ENCODE data around the gene DNPEP. TPM values are rescaled to one million over a fixed set of nuclear protein-coding genes. Genes with fewer than 3 reads are reported as not detected.
A peak's percentile ranks its signal among the peaks of the same experiment; 100 is the strongest.

The DNPEP gene
- total and polyA plus RNA-seq, 2 of the 4 experiments (the other 2 are of a cell fraction), result 74.2 to 89.4 TPM

- no TSS peak for BruUV-seq (replicated peaks)
- Histone ChIP-seq H3K4me1 (ENCODE audit: control insufficient read depth, insufficient read depth, low read length) (peaks cover 20% of the 10 kb centered on the region), H3K36me3 (ENCODE audit: control insufficient read depth, insufficient read depth, low read length) (peaks cover 55% of the 10 kb centered on the region), H2BK20ac (ENCODE audit: low read depth, low read length) (no peak overlapping the region), H4K20me1 (ENCODE audit: insufficient read depth, low read length) (no peaks in the 10 kb centered on the region), H4K8ac (ENCODE audit: low read depth in 2 of 2, low read length in 2 of 2) (no peak overlapping the region), H2AK9ac (replicated peaks; ENCODE audit: low read depth, low read length, poor library complexity) (no peak overlapping the region), H3K18ac (ENCODE audit: low read depth, low read length) (no peak overlapping the region), H3K14ac (replicated peaks; ENCODE audit: low read depth, low read length) (no peak overlapping the region), H3K9me3 (ENCODE audit: control insufficient read depth, insufficient read depth, low read length) (no peaks in the 10 kb centered on the region), H2AFZ (replicated peaks; ENCODE audit: low read length, poor library complexity) (peak overlapping the region; percentile 39), H3K23ac (ENCODE audit: low read depth, low read length) (no peak overlapping the region), H3K4me3 (ENCODE audit: insufficient read depth, low read depth, low read length) (no peak overlapping the region), H4K5ac (ENCODE audit: low read depth, low read length) (no peak overlapping the region), H3K79me1 (ENCODE audit: low read depth in 1 of 2, low read length in 2 of 2) (peaks cover 14 to 15% of the 10 kb centered on the region in 2 experiments), H2BK120ac (ENCODE audit: low read depth, low read length) (no peak overlapping the region), H3K9me1 (ENCODE audit: insufficient read depth, low read length) (peaks cover 4% of the 10 kb centered on the region), H2BK15ac (ENCODE audit: low read depth, low read length) (no peak overlapping the region), H3K4me2 (ENCODE audit: low read depth, low read length) (no peak overlapping the region), H3K27me3 (ENCODE audit: control insufficient read depth, insufficient read depth, low read length) (no peaks in the 10 kb centered on the region), H3K56ac (ENCODE audit: extremely low read depth, insufficient read depth, low read length) (no peak overlapping the region), H3K27ac (ENCODE audit: insufficient read depth, low read length) (no peak overlapping the region), H3K9ac (ENCODE audit: low read depth, low read length) (no peak overlapping the region), H2AK5ac (ENCODE audit: low read depth, low read length) (no peak overlapping the region), H3K4ac (ENCODE audit: low read depth, low read length) (no peak overlapping the region), H2BK5ac (ENCODE audit: low read depth, low read length, poor library complexity, severe bottlenecking) (no peak overlapping the region), H4K91ac (ENCODE audit: insufficient read depth, low read depth, low read length) (no peak overlapping the region)
- in situ Hi-C loops (cut with MboI; ENCODE audit: low sequenced_read_pairs), result no loop called here
- ChIA-PET POLR2A (ENCODE audit: unreplicated experiment) (no interaction called here), CTCF (no interaction called here)
- intact Hi-C loops (cut with micrococcal nuclease), result no loop called here
- dilution Hi-C loops (cut with HindIII; ENCODE audit: low sequenced_read_pairs, unreplicated experiment), result no loop called here
- 92% methylated on average over 6 of the region's 9 CpGs; no CpG with 5 or more reads in 1 of the 2 experiments for WGBS, 2 experiments (ENCODE audit: extremely low coverage in 2 of 2, insufficient read length in 1 of 2)
- TF ChIP-seq MXI1 (IDR thresholded peaks at IDR 0.05; ENCODE audit: borderline replicate concordance, low read depth, low read length) (no peak), RCOR1 (IDR thresholded peaks at IDR 0.05; ENCODE audit: insufficient replicate concordance, low read length) (no peak), BHLHE40 (IDR thresholded peaks at IDR 0.05; ENCODE audit: low read depth, low read length) (no peak), POLR2A (IDR thresholded peaks at IDR 0.05; ENCODE audit: low read depth, low read length) (no peak), MAFK (IDR thresholded peaks at IDR 0.05; ENCODE audit: low read depth, low read length) (no peak)
- TF ChIP-seq, protein P1, sequence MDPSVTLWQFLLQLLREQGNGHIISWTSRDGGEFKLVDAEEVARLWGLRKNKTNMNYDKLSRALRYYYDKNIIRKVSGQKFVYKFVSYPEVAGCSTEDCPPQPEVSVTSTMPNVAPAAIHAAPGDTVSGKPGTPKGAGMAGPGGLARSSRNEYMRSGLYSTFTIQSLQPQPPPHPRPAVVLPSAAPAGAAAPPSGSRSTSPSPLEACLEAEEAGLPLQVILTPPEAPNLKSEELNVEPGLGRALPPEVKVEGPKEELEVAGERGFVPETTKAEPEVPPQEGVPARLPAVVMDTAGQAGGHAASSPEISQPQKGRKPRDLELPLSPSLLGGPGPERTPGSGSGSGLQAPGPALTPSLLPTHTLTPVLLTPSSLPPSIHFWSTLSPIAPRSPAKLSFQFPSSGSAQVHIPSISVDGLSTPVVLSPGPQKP (IDR thresholded peaks at IDR 0.05; ENCODE audit: borderline replicate concordance, low read depth, low read length), result no peak
- TF ChIP-seq, protein P2, sequence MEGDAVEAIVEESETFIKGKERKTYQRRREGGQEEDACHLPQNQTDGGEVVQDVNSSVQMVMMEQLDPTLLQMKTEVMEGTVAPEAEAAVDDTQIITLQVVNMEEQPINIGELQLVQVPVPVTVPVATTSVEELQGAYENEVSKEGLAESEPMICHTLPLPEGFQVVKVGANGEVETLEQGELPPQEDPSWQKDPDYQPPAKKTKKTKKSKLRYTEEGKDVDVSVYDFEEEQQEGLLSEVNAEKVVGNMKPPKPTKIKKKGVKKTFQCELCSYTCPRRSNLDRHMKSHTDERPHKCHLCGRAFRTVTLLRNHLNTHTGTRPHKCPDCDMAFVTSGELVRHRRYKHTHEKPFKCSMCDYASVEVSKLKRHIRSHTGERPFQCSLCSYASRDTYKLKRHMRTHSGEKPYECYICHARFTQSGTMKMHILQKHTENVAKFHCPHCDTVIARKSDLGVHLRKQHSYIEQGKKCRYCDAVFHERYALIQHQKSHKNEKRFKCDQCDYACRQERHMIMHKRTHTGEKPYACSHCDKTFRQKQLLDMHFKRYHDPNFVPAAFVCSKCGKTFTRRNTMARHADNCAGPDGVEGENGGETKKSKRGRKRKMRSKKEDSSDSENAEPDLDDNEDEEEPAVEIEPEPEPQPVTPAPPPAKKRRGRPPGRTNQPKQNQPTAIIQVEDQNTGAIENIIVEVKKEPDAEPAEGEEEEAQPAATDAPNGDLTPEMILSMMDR (conservative IDR thresholded peaks at IDR 0.05; ENCODE audit: low read depth, low read length), result no peak
- no peak for DNase-seq
- ATAC-seq (ENCODE audit: low read depth), result no peak
These were observed 6.3 kb downstream of the DNPEP start for GRCh38 chr2:219381448-219381847.

Measured in IMR-90 (cell line).